Measurements from ENCODE around the gene SLC45A3.

GRCh38 chr1:205656236-205656635 lies 24.1 kb downstream of the SLC45A3 start:
- TF ChIP-seq CTCF (IDR thresholded peaks at IDR 0.05), result no peak
- no peak for TF ChIP-seq POLR2A (IDR thresholded peaks at IDR 0.05)
